ENCODE results near the gene FAM114A2.

GRCh38 chr5:154059039-154059430, 20.3 kb upstream of the FAM114A2 start:
- TF ChIP-seq, protein P1, sequence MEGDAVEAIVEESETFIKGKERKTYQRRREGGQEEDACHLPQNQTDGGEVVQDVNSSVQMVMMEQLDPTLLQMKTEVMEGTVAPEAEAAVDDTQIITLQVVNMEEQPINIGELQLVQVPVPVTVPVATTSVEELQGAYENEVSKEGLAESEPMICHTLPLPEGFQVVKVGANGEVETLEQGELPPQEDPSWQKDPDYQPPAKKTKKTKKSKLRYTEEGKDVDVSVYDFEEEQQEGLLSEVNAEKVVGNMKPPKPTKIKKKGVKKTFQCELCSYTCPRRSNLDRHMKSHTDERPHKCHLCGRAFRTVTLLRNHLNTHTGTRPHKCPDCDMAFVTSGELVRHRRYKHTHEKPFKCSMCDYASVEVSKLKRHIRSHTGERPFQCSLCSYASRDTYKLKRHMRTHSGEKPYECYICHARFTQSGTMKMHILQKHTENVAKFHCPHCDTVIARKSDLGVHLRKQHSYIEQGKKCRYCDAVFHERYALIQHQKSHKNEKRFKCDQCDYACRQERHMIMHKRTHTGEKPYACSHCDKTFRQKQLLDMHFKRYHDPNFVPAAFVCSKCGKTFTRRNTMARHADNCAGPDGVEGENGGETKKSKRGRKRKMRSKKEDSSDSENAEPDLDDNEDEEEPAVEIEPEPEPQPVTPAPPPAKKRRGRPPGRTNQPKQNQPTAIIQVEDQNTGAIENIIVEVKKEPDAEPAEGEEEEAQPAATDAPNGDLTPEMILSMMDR (conservative IDR thresholded peaks at IDR 0.05), result no peak
- TF ChIP-seq ZFX (IDR thresholded peaks at IDR 0.05), result no peak

All from C4-2B (cell line).